OCI-LY3 (cell line): Measurements from ENCODE around the gene RNF220.

Experiments
- CTCF ChIP-seq: fragments of 200-600, 300-600 bp; sonication (generic); IDR thresholded peaks from 2 replicates; pipeline ENCODE4 v1.5.1; 2014; ENCODE audit warnings: antibody characterized with exemption, low read length, low read depth
- EZH2phosphoT487 ChIP-seq: fragments of 200-600 bp; shearing (Covaris generic); IDR thresholded peaks from 2 replicates; pipeline ENCODE4 v1.6.1; 2018; ENCODE audit warnings: antibody characterized with exemption, mixed run types, low read depth

DNA sequence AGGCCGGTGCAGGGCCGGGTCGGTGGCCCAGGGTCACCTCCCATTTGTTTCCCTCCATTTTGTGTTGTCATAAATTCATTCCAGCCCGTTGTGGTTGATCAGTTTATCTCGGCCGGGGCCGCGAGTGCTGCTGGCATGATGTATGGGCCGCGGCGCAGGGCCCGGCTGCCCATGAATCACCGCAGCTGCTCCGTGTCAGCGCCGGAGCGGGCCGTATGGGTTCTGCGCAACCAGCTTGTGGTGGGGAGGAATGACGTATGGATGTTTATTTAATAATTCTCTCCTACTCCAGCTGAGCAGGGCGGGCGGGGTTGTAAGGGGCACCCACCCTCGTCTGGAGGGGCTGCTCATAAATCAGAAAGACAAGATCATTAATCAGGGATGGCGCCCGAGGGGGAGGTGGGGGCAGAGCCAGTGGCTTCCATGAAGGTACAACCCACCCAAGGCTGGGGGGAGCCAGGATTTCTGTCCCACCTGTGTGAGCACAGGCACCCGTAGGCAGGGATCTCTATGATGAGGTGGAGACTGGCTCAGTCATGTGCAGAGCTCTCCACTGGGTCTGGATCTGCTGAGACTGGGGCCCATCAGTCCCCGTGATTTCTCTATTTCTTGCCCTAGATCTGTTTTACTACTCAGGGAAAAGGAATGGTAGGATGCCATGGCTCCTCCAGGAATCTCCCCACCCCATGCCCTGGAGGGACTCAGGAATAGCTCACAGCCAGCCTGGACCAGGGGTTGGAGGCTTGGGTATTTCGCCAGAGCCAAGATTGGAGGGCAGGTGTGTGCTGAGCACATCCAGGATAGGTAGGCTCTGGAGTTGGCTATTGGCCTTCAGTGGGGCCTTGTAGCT is 241.4 kb downstream of the RNF220 start:
- TF ChIP-seq EZH2phosphoT487 (no peak), CTCF (no peak)
